HG02943 (cell line): ENCODE measurements around the gene LPP.
"Not testable (repeated sequence)": the region's sequence is repeated elsewhere in the genome, so short reads cannot be mapped to it uniquely, and the experiment has no call there.

Source experiments
- ATAC-seq: cut with Tn5 transposase; IDR thresholded peaks from one replicate; pipeline ENCODE4 v1.9.1; 2021; ENCODE audit warnings: mild to moderate bottlenecking, low read depth, moderate library complexity; ENCODE audit not compliant: unreplicated experiment

The LPP gene

GRCh38 chr3:188590557-188590956, 436.6 kb downstream of the LPP start:
- ATAC-seq = no peak

DNA sequence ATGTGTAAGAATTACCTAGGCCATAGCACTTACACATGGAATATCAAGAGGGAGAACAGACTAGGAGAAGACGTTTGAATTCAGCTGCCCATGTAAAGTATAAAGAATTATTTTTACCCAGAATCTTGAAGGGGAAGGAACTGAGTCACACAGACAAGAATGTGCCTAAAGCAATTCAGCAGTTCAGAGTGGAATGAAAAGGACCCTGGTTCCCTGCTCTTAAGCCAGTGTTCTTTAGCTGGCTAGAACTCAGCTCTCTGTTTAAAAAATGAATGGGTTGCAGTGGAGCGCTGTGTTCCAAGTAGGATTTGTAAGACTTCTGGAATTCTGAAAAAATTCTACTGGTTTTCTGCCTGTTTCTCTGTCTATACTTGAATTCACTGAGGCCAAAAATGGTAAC, 440.2 kb downstream of the LPP start:
- no peak for ATAC-seq

GRCh38 chr3:188595890-188596376, 442.0 kb downstream of the LPP start:
- no peak for ATAC-seq

DNA sequence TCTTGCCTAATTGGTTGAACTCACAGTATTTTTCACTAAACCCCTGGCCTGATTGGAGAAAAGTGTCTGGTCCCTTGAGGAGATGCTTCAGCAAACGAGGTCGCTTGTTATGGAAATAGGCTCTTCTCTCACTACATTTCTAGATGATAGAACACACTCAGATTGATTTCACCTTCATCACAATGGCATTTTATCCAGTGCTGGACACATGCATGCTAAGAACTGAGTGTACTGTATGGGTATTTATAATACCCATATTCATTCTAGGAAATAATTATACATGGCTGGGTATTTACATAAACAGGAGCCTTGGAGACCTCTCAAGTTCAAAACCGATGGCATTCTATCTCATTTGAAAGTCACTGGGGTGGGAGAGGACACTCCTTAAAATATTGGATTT, 444.9 kb downstream of the LPP start:
- no peak for ATAC-seq

DNA sequence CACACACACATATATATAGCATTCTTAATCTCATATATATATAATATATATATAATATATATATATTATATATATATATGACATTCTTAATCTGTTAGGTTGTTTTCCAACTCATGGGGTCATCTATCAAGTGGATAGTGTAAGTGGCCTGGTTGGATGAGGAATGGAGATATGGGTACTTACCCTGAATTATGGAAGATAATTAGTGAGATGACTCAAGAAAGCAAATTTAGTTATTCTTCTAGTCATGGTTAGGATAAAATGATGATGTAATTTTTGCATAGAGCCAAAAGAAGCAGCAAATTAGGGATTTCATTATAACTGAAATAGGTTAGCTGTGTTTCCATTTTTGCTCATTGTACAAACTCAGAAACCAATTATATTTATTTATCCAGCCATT, 448.2 kb downstream of the LPP start:
- no peak for ATAC-seq

DNA sequence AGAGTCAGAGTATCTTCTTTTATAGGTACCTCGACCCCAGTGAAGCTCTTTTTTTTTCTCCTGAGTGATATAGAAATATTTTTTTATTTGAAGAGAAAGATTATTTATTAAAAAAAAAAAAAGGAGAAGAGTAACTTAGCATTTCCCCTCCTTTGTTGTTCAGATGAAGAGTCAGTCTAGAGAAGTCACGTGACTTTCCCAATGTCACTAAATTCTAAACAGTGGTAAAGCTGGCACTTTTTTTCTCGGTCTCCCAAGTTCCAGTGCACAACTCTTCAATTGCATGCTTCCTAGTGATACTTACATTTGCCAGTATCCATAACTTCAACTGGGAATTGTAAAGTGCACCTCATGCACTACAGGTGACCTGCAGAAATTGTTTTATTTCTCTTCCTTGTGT, 448.7 kb downstream of the LPP start:
- no peak for ATAC-seq

- ATAC-seq = no peak
Measured at GRCh38 chr3:188604651-188605050, 450.7 kb downstream of the LPP start.

DNA sequence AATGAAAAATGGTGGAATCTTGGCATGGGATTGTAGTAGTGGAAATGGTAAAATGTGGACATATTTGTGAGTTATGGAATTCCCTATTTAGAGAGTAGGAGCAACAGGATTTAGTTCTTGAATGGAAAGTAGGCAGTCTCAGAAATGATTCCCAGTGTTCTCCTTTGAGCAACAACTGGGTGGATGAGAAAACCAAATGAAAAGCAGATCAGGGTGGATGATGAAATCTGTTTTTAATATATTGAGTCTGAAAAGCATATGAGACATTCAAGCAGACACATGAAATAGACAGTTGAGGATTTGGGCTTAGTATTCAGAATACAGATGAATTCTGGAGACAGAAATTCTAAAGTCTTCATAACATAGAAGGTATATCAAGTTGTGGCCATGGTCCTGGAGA, 451.3 kb downstream of the LPP start:
- no peak for ATAC-seq

DNA sequence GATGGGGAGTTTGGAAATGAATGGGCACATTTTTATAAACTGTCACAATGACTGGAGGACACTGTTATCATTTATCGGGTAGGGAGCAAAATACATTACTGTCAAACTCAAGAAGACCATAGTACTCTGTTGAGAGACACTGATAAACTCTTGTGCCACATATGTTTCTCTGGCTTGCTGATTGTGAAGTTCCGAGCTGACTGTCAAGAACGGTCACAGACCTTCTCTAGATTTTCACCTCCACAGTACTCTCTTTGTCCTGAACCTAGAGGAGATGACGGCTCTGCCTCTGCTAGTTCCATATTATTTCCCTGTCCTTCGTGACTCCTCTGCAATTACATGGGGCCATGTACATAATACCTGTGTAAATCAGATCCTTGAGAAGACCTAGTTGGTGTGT, 451.9 kb downstream of the LPP start:
- no peak for ATAC-seq

- ATAC-seq = no peak
Measured at GRCh38 chr3:188607805-188608315, 453.9 kb downstream of the LPP start.

- ATAC-seq = no peak
Measured at GRCh38 chr3:188608401-188608800, 454.4 kb downstream of the LPP start.

GRCh38 chr3:188613721-188614120, 459.8 kb downstream of the LPP start:
- not testable (repeated sequence) for ATAC-seq

GRCh38 chr3:188617270-188617669, 463.3 kb downstream of the LPP start:
- no peak for ATAC-seq

- ATAC-seq = no peak
Measured at GRCh38 chr3:188617988-188618701, 464.2 kb downstream of the LPP start.

GRCh38 chr3:188620752-188621151, 466.8 kb downstream of the LPP start:
- no peak for ATAC-seq

DNA sequence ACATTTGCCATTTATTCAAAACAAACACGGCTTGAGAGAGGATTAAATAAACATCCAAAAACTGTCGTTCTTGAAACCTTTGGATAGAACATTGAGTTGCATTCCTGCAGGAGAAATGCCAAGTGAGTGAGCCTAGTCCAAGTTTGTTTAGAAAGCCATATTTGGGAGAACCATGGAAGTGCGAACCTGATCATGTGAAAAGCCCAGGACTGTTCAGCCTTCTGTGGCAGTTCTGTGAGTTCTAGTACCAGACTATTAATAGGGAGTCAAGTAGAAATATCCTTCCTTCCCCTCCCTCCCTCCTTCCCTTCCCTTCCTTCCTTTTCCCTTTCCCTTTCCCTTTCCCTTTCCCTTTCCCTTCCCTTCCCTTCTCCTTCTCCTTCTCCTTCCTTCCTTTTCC, 470.4 kb downstream of the LPP start:
- ATAC-seq = no peak

DNA sequence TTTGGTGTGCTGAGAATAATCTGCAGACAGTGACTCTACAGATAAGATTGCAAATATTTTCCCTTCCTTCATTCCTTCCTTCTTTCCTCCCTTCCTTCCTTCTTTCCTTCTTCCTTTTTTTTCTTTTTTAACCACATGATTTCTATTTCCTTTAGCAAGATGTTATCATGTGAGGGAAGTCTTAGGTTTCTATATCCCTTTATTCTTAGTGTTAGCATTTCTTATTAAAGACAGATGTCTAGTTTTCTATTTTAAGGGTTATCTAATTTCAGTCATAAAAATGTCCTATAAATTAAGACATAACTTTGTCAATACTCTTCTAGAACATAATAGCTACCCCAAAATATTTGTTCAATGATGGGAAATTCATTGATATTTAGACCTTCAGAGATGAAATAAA, 470.9 kb downstream of the LPP start:
- ATAC-seq = no peak

DNA sequence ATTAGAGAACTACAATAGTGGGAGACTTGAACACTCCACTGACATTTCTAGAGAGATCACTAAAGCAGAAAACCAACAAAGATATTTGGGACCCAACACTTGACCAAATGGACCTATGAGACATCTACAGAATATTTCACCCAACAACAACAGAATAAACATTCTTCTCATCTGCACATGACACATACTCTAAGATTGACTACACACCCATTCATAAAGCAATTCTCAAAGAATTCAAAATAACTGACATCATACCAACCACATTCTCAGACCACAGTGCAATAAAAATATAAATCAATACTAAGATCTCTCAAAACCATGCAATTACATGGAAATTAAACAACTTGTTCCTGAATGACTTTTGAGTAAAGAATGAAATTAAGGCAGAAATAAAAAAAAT, 473.7 kb downstream of the LPP start:
- no peak for ATAC-seq

DNA sequence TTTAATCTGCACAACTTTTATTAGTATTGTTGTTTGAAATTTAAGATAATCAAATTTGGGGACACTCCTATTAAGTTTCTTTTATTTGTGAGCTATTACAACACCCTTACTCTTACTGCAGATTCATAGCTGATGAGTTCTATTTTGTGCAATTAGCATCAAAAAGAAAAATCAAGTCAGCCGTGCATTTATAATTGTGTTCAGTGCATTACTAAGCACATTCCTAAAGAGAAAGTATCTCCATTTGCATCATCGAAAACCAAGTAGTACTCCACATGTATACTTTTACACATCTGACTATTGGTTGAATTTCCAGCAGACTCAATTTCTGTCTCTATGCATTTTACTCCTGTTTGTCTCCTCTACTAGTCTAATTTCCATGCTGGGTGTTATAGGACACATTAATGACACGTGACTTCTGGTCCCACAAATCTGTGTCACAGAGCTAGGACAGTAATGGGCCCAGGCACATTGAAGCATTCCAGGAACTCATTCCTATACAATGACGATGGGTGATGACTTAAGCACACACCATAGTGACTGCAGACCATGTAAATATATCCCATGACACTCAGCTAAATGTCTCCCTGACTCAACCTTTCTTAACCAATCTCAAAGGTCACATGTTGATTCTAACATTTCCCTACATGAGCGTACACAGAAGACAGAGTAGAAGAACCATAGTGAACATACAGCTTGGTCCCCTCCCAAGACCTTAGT, 477.5 kb downstream of the LPP start:
- no peak for ATAC-seq

DNA sequence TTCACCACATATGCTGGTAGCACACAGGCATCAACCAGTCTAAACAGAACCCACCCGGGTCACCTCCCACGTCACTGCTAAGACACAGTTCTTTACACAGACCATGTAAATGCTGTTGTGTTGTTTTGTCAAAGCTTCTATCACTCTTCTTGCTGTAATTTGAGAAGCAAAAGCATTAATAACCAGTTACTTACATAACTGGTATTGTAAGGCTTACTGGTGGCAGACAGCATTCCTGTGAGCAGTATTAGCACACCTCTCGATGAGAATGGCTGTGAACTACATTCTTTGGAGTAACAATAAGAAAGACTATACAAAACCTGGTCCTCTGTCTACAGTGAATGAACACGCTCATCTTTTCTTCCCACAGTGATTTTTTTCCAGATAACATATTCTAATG, 479.2 kb downstream of the LPP start:
- no peak for ATAC-seq

DNA sequence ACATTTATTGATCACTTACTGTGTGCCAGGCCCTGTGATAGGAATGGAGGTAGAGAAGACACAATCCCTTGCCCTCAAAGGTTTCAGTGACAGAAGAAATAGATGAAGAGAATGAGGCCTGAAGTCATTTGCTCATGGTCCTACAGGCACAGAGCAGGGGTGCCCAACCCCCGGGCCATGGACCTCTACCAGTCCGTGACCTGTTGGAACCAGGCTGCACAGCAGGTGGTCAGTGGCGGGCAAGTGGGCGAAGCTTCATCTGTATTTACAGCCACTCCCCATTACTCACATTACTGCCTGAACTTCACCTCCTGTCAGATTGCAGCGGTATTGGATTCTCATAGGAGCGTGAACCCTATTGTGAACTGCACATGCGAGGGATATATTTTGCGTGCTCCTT, 480.3 kb downstream of the LPP start:
- ATAC-seq = no peak
